Esophagus squamous epithelium (tissue), 4 donors: ENCODE results near the gene SIL1.

Experiments used
- POLR2A ChIP-seq, 4 donors: fragments of 450-650 bp; IDR thresholded peaks; one replicate each; pipeline ENCODE4 v1.6.1; 2017; ENCODE audit warnings: antibody characterized with exemption in 4 of 4, mild to moderate bottlenecking in 4 of 4, moderate library complexity in 3 of 4
- TF ChIP-seq, protein P1 (sequence below), 6 experiments: fragments of 450-650 bp in 4 of 6; fragments of 200-600 bp in 2 of 6; sonication (generic) in 2 of 6; IDR thresholded peaks; one replicate each; pipeline ENCODE4 v1.5.1; 2016 to 2019; ENCODE audit warnings: antibody characterized with exemption in 6 of 6, mild to moderate bottlenecking in 4 of 6, moderate library complexity in 4 of 6

DNA sequence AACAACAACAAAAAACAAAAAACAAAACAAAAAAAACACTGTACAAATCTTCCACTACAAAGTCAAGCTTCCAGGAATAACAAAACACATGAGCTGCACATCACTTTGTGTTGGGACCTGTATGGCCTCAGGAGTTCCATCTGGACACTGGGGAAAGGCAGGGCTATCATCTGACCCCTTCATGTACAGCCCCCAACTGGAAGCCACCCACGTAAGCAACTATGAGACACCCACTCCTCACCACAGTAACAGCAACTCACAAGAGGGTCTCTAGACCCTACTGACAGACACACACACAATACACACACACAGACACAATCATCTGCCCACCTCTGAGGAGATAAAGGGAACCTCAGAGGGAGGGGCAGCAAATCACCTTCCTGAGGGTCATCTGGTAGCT lies 241.4 kb downstream of the SIL1 start:
- TF ChIP-seq, protein P1, sequence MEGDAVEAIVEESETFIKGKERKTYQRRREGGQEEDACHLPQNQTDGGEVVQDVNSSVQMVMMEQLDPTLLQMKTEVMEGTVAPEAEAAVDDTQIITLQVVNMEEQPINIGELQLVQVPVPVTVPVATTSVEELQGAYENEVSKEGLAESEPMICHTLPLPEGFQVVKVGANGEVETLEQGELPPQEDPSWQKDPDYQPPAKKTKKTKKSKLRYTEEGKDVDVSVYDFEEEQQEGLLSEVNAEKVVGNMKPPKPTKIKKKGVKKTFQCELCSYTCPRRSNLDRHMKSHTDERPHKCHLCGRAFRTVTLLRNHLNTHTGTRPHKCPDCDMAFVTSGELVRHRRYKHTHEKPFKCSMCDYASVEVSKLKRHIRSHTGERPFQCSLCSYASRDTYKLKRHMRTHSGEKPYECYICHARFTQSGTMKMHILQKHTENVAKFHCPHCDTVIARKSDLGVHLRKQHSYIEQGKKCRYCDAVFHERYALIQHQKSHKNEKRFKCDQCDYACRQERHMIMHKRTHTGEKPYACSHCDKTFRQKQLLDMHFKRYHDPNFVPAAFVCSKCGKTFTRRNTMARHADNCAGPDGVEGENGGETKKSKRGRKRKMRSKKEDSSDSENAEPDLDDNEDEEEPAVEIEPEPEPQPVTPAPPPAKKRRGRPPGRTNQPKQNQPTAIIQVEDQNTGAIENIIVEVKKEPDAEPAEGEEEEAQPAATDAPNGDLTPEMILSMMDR (IDR thresholded peaks at IDR 0.05): no peak
- no peak for TF ChIP-seq POLR2A (IDR thresholded peaks at IDR 0.05)
